K562 (cell line): ENCODE measurements around the gene TYSND1. TPM values are rescaled to one million over a fixed set of nuclear protein-coding genes. Genes with fewer than 3 reads are reported as not detected.

Experiments used
- ATAC-seq: fragments of 200-7000 bp; cut with Tn5 transposase; 3 replicates; pipeline ENCODE4 v1.9.1; 2020; ENCODE audit warnings: moderate library complexity
- BruUV-seq: library from RNA; stranded (reverse); fragments of 400-500 nt; replicated peaks from 2 replicates; lab custom pipeline; 2021; lab: Mats Ljungman, UMichigan
- CTCF ChIA-PET: fragments of 300-600 bp; formaldehyde crosslinking; extraction: SDS; loops from one replicate; lab custom pipeline; 2021; ENCODE audit warnings: low intra/inter-chr PET ratio; lab: Yijun Ruan, JAX
- POLR2A ChIA-PET: fragments of 300-600, 350-650 bp; sonication (Branson Sonifier 250); formaldehyde crosslinking; extraction: SDS; loops from one replicate; lab custom pipeline; 2021; ENCODE audit warnings: antibody characterized with exemption, inconsistent platforms; lab: Yijun Ruan, JAX
- DNase-seq, 4 experiments: peaks; one replicate each; pipeline versions ENCODE4 v3.0.0 to v3.0.0-alpha.2; 2011 to 2018; ENCODE audit warnings: low spot score in 3 of 4, mixed read lengths in 3 of 4; ENCODE audit errors: extremely low read depth in 1 of 4
- FAIRE-seq: peaks from 2 replicates; lab custom pipeline; 2011; peaks lifted over from hg19 to GRCh38; lab: Jason Lieb, UNC
- H2AFZ ChIP-seq: 2 replicates; pipeline ENCODE4 v1.6.0; 2011; ENCODE audit warnings: low read depth, low read length, control low read depth, inconsistent platforms
- H3K27ac ChIP-seq: fragments of 200-600 bp; 3 replicates; pipeline ENCODE4 v1.8.0; 2011; ENCODE audit warnings: low read depth, mild to moderate bottlenecking, control low read depth, inconsistent platforms, low read length, moderate library complexity, mixed read lengths; ENCODE audit errors: extremely low read depth
- H3K27me3 ChIP-seq, 2 experiments: fragments of 300-600 bp in 1 of 2; 2 replicates in 1 of 2; 3 replicates in 1 of 2; pipeline versions ENCODE4 v1.6.0 to v1.8.0; 2011; ENCODE audit warnings: inconsistent platforms in 2 of 2, low read length in 2 of 2, mild to moderate bottlenecking in 1 of 2, mixed read lengths in 1 of 2, moderate library complexity in 1 of 2; ENCODE audit not compliant: control insufficient read depth in 2 of 2, insufficient read depth in 2 of 2
- H3K36me3 ChIP-seq: fragments of 300-600 bp; 3 replicates; pipeline ENCODE4 v1.8.0; 2011; ENCODE audit warnings: mild to moderate bottlenecking, low read length, inconsistent platforms; ENCODE audit not compliant: control insufficient read depth, insufficient read depth
- H3K4me1 ChIP-seq, 2 experiments: fragments of 200-600 bp in 1 of 2; replicated peaks in 1 of 2; 2 replicates in 1 of 2; 3 replicates in 1 of 2; pipeline versions ENCODE4 v1.5.1 to v1.8.0; 2011; ENCODE audit warnings: inconsistent platforms in 2 of 2, low read length in 2 of 2, mild to moderate bottlenecking in 1 of 2, mixed read lengths in 1 of 2, moderate library complexity in 1 of 2; ENCODE audit not compliant: control insufficient read depth in 2 of 2, insufficient read depth in 2 of 2
- H3K4me2 ChIP-seq: 2 replicates; pipeline ENCODE4 v1.6.1; 2011; ENCODE audit warnings: low read length, control low read depth, inconsistent platforms, mixed read lengths; ENCODE audit not compliant: insufficient read depth
- H3K4me3 ChIP-seq: fragments of 200-600 bp; sonication (generic), shearing (Covaris generic); 2 replicates; pipeline ENCODE4 v1.5.1; 2016; ENCODE audit warnings: control low read depth, inconsistent platforms
- H3K79me2 ChIP-seq: fragments of 200-600 bp; 3 replicates; pipeline ENCODE4 v1.8.0; 2011; ENCODE audit warnings: low read length, inconsistent platforms; ENCODE audit not compliant: control insufficient read depth, insufficient read depth
- H3K9ac ChIP-seq, 2 experiments: 2 replicates each; pipeline versions ENCODE4 v1.6.0 to v1.6.1; 2011; ENCODE audit warnings: low read depth in 2 of 2, low read length in 2 of 2, control low read depth in 1 of 2, inconsistent platforms in 1 of 2, mild to moderate bottlenecking in 1 of 2, mixed read lengths in 1 of 2; ENCODE audit not compliant: insufficient read depth in 1 of 2
- H3K9me1 ChIP-seq: one replicate; pipeline ENCODE4 v1.6.0; 2011; ENCODE audit warnings: inconsistent platforms, mild to moderate bottlenecking, low read length, moderate library complexity; ENCODE audit not compliant: control insufficient read depth, insufficient read depth
- H3K9me3 ChIP-seq: replicated peaks from 2 replicates; pipeline ENCODE4 v1.5.1; 2011; ENCODE audit warnings: low read depth, low read length, inconsistent platforms; ENCODE audit not compliant: control insufficient read depth, insufficient read depth
- H4K20me1 ChIP-seq: replicated peaks from 2 replicates; pipeline ENCODE4 v1.6.1; 2011; ENCODE audit warnings: low read length, inconsistent platforms, mixed read lengths; ENCODE audit not compliant: control insufficient read depth, insufficient read depth
- ARNT ChIP-seq, 2 experiments: fragments of 450-650 bp; IDR thresholded peaks; 2 replicates each; pipeline ENCODE4 v1.6.1; 2016; ENCODE audit warnings: mild to moderate bottlenecking in 1 of 2
- ELF2 ChIP-seq: fragments of 250-450 bp; sonication (Bioruptor Pico); IDR thresholded peaks from 2 replicates; pipeline ENCODE4 v1.5.0; 2021; ENCODE audit warnings: mild to moderate bottlenecking
- ETV5 ChIP-seq: sonication (generic); formaldehyde crosslinking; IDR thresholded peaks from 2 replicates; pipeline ENCODE4 v1.4.0; 2020; ENCODE audit warnings: low read depth, mild to moderate bottlenecking, missing genetic modification reagents
- FOS ChIP-seq: IDR thresholded peaks from 3 replicates; pipeline ENCODE4 v1.6.1; 2011; ENCODE audit not compliant: insufficient read length; ENCODE audit errors: extremely low read depth
- FOXM1 ChIP-seq, 2 experiments: fragments of 450-650 bp in 1 of 2; sonication (generic) in 1 of 2; formaldehyde crosslinking in 1 of 2; IDR thresholded peaks; 2 replicates each; pipeline versions ENCODE4 v1.6.1 to v1.9.0; 2017 to 2022; ENCODE audit warnings: low read depth in 2 of 2, mild to moderate bottlenecking in 2 of 2, missing genetic modification reagents in 1 of 2, moderate library complexity in 1 of 2
- KHSRP ChIP-seq: fragments of 450-650 bp; IDR thresholded peaks from 2 replicates; pipeline ENCODE4 v1.6.1; 2017
- LARP7 ChIP-seq: fragments of 450-650 bp; IDR thresholded peaks from 2 replicates; pipeline ENCODE4 v1.6.1; 2016
- MBD2 ChIP-seq: sonication (generic); IDR thresholded peaks from 2 replicates; pipeline ENCODE4 v1.6.1; 2016; ENCODE audit warnings: low read depth, borderline replicate concordance
- MYC ChIP-seq, 2 experiments: fragments of 250-450 bp in 1 of 2; sonication (Bioruptor Pico) in 1 of 2; IDR thresholded peaks; 2 replicates each; pipeline versions ENCODE4 v1.5.1 to v1.6.1; 2012 to 2021; ENCODE audit warnings: low read depth in 2 of 2, borderline replicate concordance in 1 of 2, improper control_type of control experiment in 1 of 2, low read length in 1 of 2, mild to moderate bottlenecking in 1 of 2, moderate library complexity in 1 of 2
- NCOA1 ChIP-seq: fragments of 450-650 bp; IDR thresholded peaks from 2 replicates; pipeline ENCODE4 v1.6.1; 2016; ENCODE audit warnings: low read depth
- POLR2AphosphoS5 ChIP-seq: IDR thresholded peaks from 2 replicates; pipeline ENCODE4 v1.6.1; 2011; ENCODE audit warnings: mild to moderate bottlenecking, low read depth, low read length, moderate library complexity; ENCODE audit not compliant: control insufficient read depth, insufficient read depth
- SAFB ChIP-seq: fragments of 200-400 bp; formaldehyde crosslinking; IDR thresholded peaks from 2 replicates; pipeline ENCODE4 v1.6.1; 2017; ENCODE audit warnings: low read depth, low read length, borderline replicate concordance
- ZNF197 ChIP-seq: fragments of 200-800 bp; sonication (Bioruptor generic); IDR thresholded peaks from 2 replicates; pipeline ENCODE4 v1.6.1; 2016; ENCODE audit warnings: low read depth, missing genetic modification characterization, missing compliant biosample characterization
- ZNF41 ChIP-seq: fragments of 250-450 bp; sonication (Bioruptor Pico); conservative IDR thresholded peaks from 2 replicates; pipeline ENCODE4 v1.4.0; 2020; ENCODE audit warnings: mild to moderate bottlenecking
- ZNF57 ChIP-seq: fragments of 450-650 bp; formaldehyde crosslinking; IDR thresholded peaks from 2 replicates; pipeline ENCODE4 v1.4.0; 2020; ENCODE audit warnings: mild to moderate bottlenecking, moderate library complexity
- ZNF699 ChIP-seq: fragments of 250-450 bp; sonication (Bioruptor Pico); IDR thresholded peaks from 2 replicates; pipeline ENCODE4 v1.8.0; 2021; ENCODE audit warnings: mild to moderate bottlenecking, moderate library complexity; ENCODE audit not compliant: insufficient replicate concordance
- WGBS: fragments of 100-300 bp; shearing (Covaris generic); methylation state at CpG from one replicate; pipeline ENCODE4 v1.1.6; 2016; ENCODE audit warnings: low coverage, mixed read lengths; ENCODE audit not compliant: insufficient coverage; ENCODE audit errors: missing lambda C conversion rate; 5-methylcytosine and 5-hydroxymethylcytosine counted together
- in situ Hi-C: fragments of 300-500 bp; cut with MboI; formaldehyde crosslinking; loops from 4 replicates; pipeline ENCODE4 v1.15.0; 2018; ENCODE audit warnings: inconsistent platforms, mixed read lengths
- intact Hi-C: fragments of 100-400 bp; cut with micrococcal nuclease; formaldehyde crosslinking; loops from 2 replicates; pipeline ENCODE4 v1.14.2; 2022
- polyA plus RNA-seq, 8 experiments: library from polyadenylated mRNA; depleted of rRNA in 4 of 8; stranded (reverse) in 5 of 8; unstranded in 3 of 8; fragments of >200 nt; fragmentation: Nextera tagmentation in 2 of 8; fragmentation: Illumina TruSeq in 1 of 8; extraction: Ambion mirVana in 2 of 8; extraction: Trizol in 1 of 8; gene quantifications; 2 replicates each; pipeline versions ENCODE4 v1.2.1 to v1.2.3, GENCODE V29; 2011 to 2014; ENCODE audit warnings: inconsistent platforms in 1 of 8, missing spikeins in 1 of 8
- total RNA-seq, 7 experiments: library from RNA; depleted of rRNA in 6 of 7; stranded (reverse); fragments of >200 nt in 6 of 7; fragmentation: Illumina TruSeq in 2 of 7; extraction: Trizol in 2 of 7; gene quantifications; 2 replicates each; pipeline versions ENCODE4 v1.2.1 to v1.2.3, GENCODE V29; 2011 to 2021; ENCODE audit warnings: low replicate concordance in 1 of 7

TYSND1 gene
- total and polyA plus RNA-seq, 9 of the 15 experiments (the other 6 are each of a cell fraction or from before 2014, with no cell fraction given) = 0.60 to 2.0 (median 1.3) TPM

- POLR2A ChIA-PET = interaction anchor here (0.6 kb wide), 1 partner anchor 1465 kb away, joined by 3 read pairs; no protein-coding TSS in a partner anchor
These were observed 34.4 kb downstream of the TYSND1 start for GRCh38 chr10:70112071-70112470.

More at GRCh38 chr10:70112071-70112470, 34.4 kb downstream of the TYSND1 start:
- intact Hi-C loops = no loop called here
- Histone ChIP-seq H3K4me3 (no peak overlapping the region), H3K4me1 (peaks cover 0 to 7% of the 10 kb centered on the region in 2 experiments; a peak in 1 of 5 replicates), H3K9me3 (no peaks in the 10 kb centered on the region), H3K79me2 (no peaks in the 10 kb centered on the region), H3K9me1 (peaks cover 4% of the 10 kb centered on the region), H3K27me3 (peaks cover 10 to 19% of the 10 kb centered on the region in 2 experiments; a peak in 2 of 5 replicates), H3K36me3 (peaks cover 15% of the 10 kb centered on the region; the same call in 2 of the 3 replicates), H3K9ac (no peak overlapping the region), H2AFZ (no peak overlapping the region), H3K27ac (no peak overlapping the region), H3K4me2 (no peak overlapping the region), H4K20me1 (peaks cover 10% of the 10 kb centered on the region)
- no TSS peak for BruUV-seq
- WGBS = 68% methylated on average over 8 of the region's 8 CpGs
- in situ Hi-C loops = no loop called here
- TF ChIP-seq MBD2 (no peak), ZNF57 (CRISPR knock-in tag) (no peak), FOS (no peak), POLR2AphosphoS5 (no peak), NCOA1 (no peak), ZNF197 (no peak), MYC (IDR thresholded peaks at IDR 0.05; ENCODE audit: low read depth, low read length) (no peak), MYC (CRISPR knock-in tag; IDR thresholded peaks at IDR 0.05; ENCODE audit: borderline replicate concordance, low read depth) (no peak), FOXM1 (IDR thresholded peaks at IDR 0.05; ENCODE audit: low read depth) (no peak), FOXM1 (CRISPR knock-in tag; IDR thresholded peaks at IDR 0.05; ENCODE audit: low read depth) (no peak), ETV5 (CRISPR knock-in tag) (no peak), ELF2 (no peak), KHSRP (no peak), ZNF41 (CRISPR knock-in tag) (no peak), SAFB (no peak), ZNF699 (no peak), LARP7 (no peak), ARNT (IDR thresholded peaks at IDR 0.05) (no peak)
- no peak for ATAC-seq
- CTCF ChIA-PET = no interaction called here
- DNase-seq = no peak
- no peak for FAIRE-seq
